IMR-90 (cell line): ENCODE results near the gene B3GALT6.

Experiments used
- CTCF ChIP-seq: conservative IDR thresholded peaks from 2 replicates; pipeline ENCODE4 v1.5.1; 2012; ENCODE audit warnings: mild to moderate bottlenecking, low read depth, low read length, improper control_type of control experiment
- ELK1 ChIP-seq: fragments of 150-350 bp; IDR thresholded peaks from 2 replicates; pipeline ENCODE4 v1.6.1; 2016; ENCODE audit warnings: low read depth, mild to moderate bottlenecking, low read length, moderate library complexity, borderline replicate concordance
- FOS ChIP-seq: fragments of 150-350 bp; IDR thresholded peaks from 2 replicates; pipeline ENCODE4 v1.6.1; 2016; ENCODE audit warnings: low read depth, low read length
- RAD21 ChIP-seq: IDR thresholded peaks from 2 replicates; pipeline ENCODE4 v1.6.1; 2012; ENCODE audit warnings: low read length, improper control_type of control experiment
- SMC3 ChIP-seq: fragments of 150-350 bp; IDR thresholded peaks from 2 replicates; pipeline ENCODE4 v1.6.1; 2016; ENCODE audit warnings: low read depth, mild to moderate bottlenecking, antibody characterized with exemption, low read length, moderate library complexity

DNA sequence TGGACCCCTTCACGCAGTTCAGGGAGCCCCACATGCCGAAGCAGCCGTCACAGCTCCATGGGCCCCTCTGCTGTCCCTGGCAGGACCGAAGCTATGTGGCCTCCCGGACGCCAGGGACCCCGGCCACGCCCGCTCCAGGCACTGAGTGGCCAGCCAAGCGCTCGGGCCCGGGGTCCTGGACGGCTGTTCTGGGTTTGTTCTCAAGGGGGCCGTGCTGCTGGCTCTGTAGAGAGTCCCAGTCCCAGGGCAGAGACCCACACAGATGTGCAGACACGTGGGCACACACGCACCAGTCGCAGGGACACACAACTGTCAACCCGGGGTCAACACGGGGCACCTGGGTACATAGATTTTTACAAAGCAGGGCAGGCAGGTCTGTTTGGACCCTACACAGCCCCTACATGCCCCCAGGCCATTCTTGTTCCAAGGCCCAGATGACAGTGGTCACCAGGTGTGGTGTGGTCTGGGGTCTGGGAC, 6.7 kb downstream of the B3GALT6 start:
- TF ChIP-seq CTCF, result no peak
- TF ChIP-seq SMC3, result no peak
- no peak for TF ChIP-seq RAD21
- TF ChIP-seq ELK1, result no peak
- no peak for TF ChIP-seq FOS
